Stimulated activated CD4-positive, alpha-beta T cell treated with anti-CD3 and anti-CD28 coated beads, Interleukin-2, amount 100 ng/mL, for 24 hours (primary cell): ENCODE results near the gene PIK3CA.
"Not testable (repeated sequence)": the region's sequence is repeated elsewhere in the genome, so short reads cannot be mapped to it uniquely, and the experiment has no call there.

Experiments
- DNase-seq, 2 donors: peaks; one replicate each; pipeline ENCODE4 v3.0.0-alpha.2; 2020

PIK3CA gene

DNA sequence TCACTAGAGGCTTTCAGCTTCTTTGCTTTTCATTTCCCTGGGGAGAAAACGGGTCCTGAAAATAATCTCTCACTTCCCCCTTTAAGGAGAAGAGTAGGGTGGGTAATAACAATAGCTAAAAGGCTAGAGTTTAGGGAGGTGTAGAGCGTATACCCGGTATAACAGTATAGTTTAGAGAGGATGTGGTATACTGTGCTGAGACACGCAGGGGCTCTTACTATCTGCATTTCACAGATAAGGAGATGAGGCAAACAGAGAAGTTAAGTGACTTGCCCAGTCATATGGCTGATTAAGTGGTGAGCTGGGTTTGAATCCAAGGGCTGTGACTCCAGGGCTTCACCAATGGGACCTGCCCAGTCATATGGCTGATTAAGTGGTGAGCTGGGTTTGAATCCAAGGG is 117.7 kb downstream of the PIK3CA start:
- no peak for DNase-seq

GRCh38 chr3:179266701-179267211 is 118.6 kb downstream of the PIK3CA start:
- no peak for DNase-seq

DNA sequence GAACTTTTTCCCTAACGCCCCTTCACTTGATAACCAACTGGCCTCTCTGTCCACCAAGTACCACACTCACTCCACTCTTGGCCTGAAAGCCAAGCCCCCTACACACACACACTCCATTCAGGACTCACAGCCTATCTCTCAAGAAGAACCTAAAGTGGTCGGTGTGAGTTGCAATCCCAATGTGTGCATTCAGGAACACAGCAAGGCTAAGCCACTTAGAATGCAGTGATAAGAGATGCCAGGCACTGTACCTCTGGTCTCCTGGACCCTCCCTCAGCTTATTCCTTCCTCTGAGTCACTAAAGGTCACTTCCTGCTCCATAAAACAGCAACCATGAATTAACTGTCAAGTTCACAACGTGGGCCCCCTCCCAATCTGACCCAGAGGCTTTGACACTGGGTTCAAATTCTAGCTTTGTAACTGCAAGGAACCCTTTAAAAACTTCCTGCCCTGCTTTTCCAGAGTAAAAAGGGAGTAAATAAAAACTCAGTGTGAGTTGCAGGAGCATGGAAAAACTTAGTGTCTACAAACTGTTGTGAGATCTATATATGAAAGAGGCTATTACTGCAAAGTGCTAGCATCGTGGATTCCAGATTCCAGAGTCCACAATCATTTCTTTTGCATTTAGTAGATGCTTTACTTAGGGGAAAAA is 120.4 kb downstream of the PIK3CA start:
- DNase-seq = no peak

DNA sequence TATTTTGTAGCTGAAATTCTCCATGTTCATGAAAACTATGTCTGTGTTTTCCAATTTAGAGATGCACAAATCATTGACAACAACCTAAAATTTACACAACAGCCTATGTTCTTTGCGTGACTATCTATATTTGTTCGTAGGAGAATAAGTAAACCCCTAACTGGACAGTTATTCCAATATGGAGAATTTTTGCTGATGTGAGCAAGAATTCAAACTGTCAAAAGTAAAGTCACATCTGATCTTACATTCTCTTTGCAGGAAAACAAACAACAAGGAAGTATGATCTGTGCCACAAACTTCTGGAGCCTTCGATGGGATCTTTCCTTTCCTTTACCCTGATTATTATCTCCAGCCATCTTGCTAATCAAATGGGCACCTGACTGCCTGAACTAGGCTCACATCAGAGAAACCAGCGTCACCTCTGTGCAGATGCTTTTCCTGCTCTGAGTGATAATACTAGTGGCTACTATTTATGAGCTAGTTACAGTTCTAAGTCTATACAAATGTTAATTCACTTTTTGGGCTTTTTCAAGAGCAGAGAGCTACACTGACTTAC is 121.1 kb downstream of the PIK3CA start:
- no peak for DNase-seq

DNA sequence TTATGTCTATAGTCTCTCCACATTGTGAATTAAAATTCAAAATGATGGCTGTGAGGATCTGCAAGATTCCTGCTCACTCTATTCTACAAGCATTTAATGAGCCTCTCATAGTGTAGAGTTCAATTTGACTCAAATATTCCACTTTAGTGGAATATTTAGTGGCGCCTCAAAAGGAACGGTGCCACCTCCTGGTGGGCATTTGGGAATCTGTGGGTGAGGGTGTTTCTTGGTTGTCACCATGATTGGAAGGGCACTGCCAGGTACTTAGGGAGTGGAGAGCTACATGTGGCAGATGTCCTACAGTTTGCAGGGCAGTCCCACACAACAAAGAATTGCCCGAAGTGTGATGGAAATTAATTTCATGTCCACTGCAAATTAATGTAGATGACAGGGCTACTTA is 124.2 kb downstream of the PIK3CA start:
- no peak for DNase-seq

GRCh38 chr3:179274434-179274833 is 126.3 kb downstream of the PIK3CA start:
- not testable (repeated sequence) for DNase-seq

DNA sequence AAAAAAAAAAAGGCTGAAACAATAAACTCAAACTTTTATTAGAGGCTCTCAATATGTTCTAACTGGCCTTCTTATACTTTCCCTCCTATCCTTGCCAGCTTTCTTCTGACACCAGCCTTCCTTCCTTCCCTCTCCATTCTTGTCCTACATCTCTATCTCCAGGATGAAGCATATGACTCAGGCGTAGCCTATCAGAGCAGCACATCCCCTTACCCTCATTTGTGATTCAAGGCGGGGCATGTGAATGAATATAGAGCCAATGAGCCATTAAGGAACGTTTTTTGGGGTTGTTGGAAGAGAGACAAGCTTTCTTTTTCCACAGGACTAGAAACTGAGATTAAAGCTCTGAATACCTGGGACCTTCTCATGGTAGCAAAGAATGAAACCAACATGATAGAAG is 127.8 kb downstream of the PIK3CA start:
- no peak for DNase-seq

- DNase-seq = no peak
Measured at GRCh38 chr3:179276743-179277142, 128.6 kb downstream of the PIK3CA start.

- no peak for DNase-seq
Measured at GRCh38 chr3:179278151-179278550, 130.0 kb downstream of the PIK3CA start.

DNA sequence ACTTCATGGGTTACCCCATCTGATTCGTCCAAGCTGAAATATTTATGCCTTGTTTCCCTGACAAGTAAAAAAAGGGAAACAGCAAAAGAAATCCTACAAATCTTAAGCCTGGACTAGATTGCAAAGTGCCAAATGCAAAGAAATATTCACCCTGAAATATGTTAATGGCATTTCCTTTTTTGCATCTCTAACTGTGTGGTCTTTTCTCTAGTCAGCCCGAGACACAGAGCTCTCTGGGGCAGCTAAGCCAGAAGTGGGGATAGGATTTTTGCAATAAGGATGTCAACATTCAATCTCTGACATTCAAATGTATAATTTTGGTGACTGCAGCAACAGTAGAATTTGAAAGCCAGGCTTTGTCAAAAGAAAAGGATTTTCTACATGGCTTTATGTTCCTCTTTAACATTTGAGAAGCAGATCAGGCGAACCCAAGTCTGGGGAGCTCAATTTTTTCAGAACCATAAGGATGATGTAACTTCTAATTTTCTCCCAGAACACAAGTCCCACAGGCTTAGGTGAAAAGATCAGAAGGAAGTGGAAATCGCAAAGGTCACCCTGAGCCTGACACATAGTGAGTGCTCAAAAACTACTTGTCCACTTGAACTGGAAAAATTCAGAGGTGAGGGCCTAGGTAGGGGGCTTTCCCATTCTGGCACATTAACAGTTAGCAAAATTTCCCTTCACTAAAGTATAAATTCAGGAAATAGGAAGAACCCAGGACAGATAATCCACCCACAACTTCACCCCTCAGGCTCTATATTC is 131.0 kb downstream of the PIK3CA start:
- no peak for DNase-seq

DNA sequence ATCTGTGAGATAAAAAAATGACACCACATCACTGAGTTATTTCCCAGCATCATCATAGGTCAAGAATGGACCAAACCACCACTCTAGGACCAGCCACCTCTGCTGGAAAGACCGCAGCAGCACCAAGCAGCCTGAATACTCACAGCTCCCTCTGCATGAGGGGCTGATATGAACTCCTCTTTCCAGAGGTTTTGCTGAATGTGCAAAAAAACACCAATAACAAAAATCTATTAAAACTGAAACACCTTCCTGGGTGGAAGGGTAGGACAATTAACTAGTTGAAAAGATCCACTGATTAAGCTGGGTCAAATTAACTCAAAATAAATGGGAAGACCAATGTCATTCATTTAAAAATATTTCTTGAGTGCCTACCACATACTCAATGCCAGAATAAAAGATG is 131.7 kb downstream of the PIK3CA start:
- no peak for DNase-seq

- no peak for DNase-seq
Measured at GRCh38 chr3:179281825-179282224, 133.7 kb downstream of the PIK3CA start.

- no peak for DNase-seq
Measured at GRCh38 chr3:179286331-179286730, 138.2 kb downstream of the PIK3CA start.

- DNase-seq = no peak
Measured at GRCh38 chr3:179288845-179289244, 140.7 kb downstream of the PIK3CA start.

GRCh38 chr3:179289295-179289694 is 141.1 kb downstream of the PIK3CA start:
- DNase-seq = no peak
